ENCODE results near the gene SELENON. TPM values are rescaled to one million over a fixed set of nuclear protein-coding genes. Genes with fewer than 3 reads are reported as not detected.

SELENON gene
- total and polyA plus RNA-seq, 4 donors, result 4.3 to 16.1 (median 9.0) TPM

- no peak for TF ChIP-seq JUND (IDR thresholded peaks at IDR 0.05)
- H3K4me1 ChIP-seq (ENCODE audit: control insufficient read depth in 4 of 4, insufficient read depth in 4 of 4, low read length in 3 of 4), result peaks cover 24 to 32% (median 29%) of the 10 kb centered on the region in 4 donors
Observed at GRCh38 chr1:25774206-25774803, 25.7 kb upstream of the SELENON start.

DNA sequence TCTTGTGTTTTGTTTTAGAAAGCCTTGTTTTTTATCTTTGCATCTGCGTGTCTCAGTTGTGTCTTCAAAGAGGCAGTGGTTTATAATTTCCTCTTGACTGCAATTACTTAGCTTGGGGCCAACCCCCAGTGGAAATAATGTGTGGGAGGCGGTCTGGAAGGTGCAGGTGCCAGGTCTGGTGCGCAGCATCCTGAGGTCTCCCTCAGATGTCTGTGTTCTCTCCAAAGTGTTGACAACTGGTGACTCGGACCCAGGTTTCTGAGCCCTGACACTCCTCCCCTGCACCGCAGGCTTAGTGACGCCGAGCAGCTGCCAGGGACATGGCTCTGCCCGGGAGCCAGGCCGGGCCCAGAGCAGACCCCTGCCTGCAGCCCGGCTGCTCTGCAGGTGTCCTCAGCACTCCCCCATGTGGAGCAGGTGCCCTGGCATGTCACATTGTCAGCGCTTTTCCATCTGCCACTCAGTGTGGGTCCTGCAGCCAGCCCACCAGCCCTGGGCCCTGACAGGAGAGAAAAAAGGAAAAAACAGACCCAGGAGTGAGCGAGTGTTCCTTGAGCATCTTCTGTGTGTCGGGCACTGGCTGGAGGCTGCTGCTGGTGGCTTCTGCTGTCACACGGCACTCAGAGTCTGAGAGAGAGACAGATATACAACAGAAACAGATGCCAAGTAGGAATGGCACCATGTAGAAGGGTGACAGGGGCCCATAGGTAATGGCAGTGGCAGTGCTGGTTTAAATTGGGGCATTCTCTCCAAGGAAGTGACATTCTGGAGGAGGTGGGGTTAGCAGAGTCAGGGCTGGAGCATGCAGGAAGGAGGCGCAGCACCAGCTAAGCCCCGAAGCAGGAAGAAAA is 24.8 kb upstream of the SELENON start:
- WGBS, result 83% methylated on average over 16 of the region's 16 CpGs
- H3K27me3 ChIP-seq (ENCODE audit: control insufficient read depth in 4 of 4, insufficient read depth in 4 of 4, low read length in 3 of 4), result no peaks in the 10 kb centered on the region
- no peaks in the 10 kb centered on the region for H3K9me3 ChIP-seq (ENCODE audit: control insufficient read depth in 4 of 4, low read length in 3 of 4)
- DNase-seq (ENCODE audit: low spot score), result no peak
- no peak overlapping the region for H3K4me3 ChIP-seq (ENCODE audit: low read depth in 1 of 3, low read length in 3 of 3)
- H3K9ac ChIP-seq (ENCODE audit: low read depth in 1 of 2, low read length in 2 of 2), result no peak overlapping the region
- H3K27ac ChIP-seq (ENCODE audit: low read depth in 1 of 2, low read length in 2 of 2), result no peak overlapping the region
- TF ChIP-seq SP1 (IDR thresholded peaks at IDR 0.05) (no peak), FOXA1 (IDR thresholded peaks at IDR 0.05) (no peak), NR2F2 (IDR thresholded peaks at IDR 0.05) (no peak), CTCF (IDR thresholded peaks at IDR 0.05; ENCODE audit: low read depth, low read length, missing input control) (no peak), ATF3 (IDR thresholded peaks at IDR 0.05) (no peak), GABPA (IDR thresholded peaks at IDR 0.05 in 1 of 2, conservative IDR thresholded peaks at IDR 0.05 in 1 of 2) (no peak), RAD21 (IDR thresholded peaks at IDR 0.05) (no peak), EGR1 (IDR thresholded peaks at IDR 0.05; ENCODE audit: low read depth in 2 of 2) (no peak), HNF4A (conservative IDR thresholded peaks at IDR 0.05) (no peak), FOXA2 (IDR thresholded peaks at IDR 0.05) (no peak), ZBTB33 (IDR thresholded peaks at IDR 0.05) (no peak), REST (IDR thresholded peaks at IDR 0.05) (no peak), HNF4G (IDR thresholded peaks at IDR 0.05) (no peak), RXRA (IDR thresholded peaks at IDR 0.05) (no peak), TAF1 (conservative IDR thresholded peaks at IDR 0.05) (no peak), JUND (IDR thresholded peaks at IDR 0.05) (no peak), YY1 (IDR thresholded peaks at IDR 0.05) (no peak)
- TF ChIP-seq, protein P1, sequence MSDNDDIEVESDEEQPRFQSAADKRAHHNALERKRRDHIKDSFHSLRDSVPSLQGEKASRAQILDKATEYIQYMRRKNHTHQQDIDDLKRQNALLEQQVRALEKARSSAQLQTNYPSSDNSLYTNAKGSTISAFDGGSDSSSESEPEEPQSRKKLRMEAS (IDR thresholded peaks at IDR 0.05), result no peak
- peaks cover 24 to 35% (median 31%) of the 10 kb centered on the region in 4 donors for H3K4me1 ChIP-seq (ENCODE audit: control insufficient read depth in 4 of 4, insufficient read depth in 4 of 4, low read length in 3 of 4)
- peaks cover 0 to 4% (median 0%) of the 10 kb centered on the region in 4 donors for H3K36me3 ChIP-seq (ENCODE audit: control insufficient read depth in 4 of 4, insufficient read depth in 3 of 4, low read depth in 1 of 4, low read length in 3 of 4)

More at GRCh38 chr1:25774206-25774803, 25.7 kb upstream of the SELENON start:
- peaks cover 0 to 4% (median 0%) of the 10 kb centered on the region in 4 donors for H3K36me3 ChIP-seq (ENCODE audit: control insufficient read depth in 4 of 4, insufficient read depth in 3 of 4, low read depth in 1 of 4, low read length in 3 of 4)
- H3K27me3 ChIP-seq (ENCODE audit: control insufficient read depth in 4 of 4, insufficient read depth in 4 of 4, low read length in 3 of 4), result no peaks in the 10 kb centered on the region
- DNase-seq (ENCODE audit: low spot score), result no peak
- H3K27ac ChIP-seq (ENCODE audit: low read depth in 1 of 2, low read length in 2 of 2), result no peak overlapping the region
- H3K9ac ChIP-seq (ENCODE audit: low read depth in 1 of 2, low read length in 2 of 2), result no peak overlapping the region
- 76% methylated on average over 13 of the region's 13 CpGs for WGBS
- H3K4me3 ChIP-seq (ENCODE audit: low read depth in 1 of 3, low read length in 3 of 3), result no peak overlapping the region
- no peaks in the 10 kb centered on the region for H3K9me3 ChIP-seq (ENCODE audit: control insufficient read depth in 4 of 4, low read length in 3 of 4)

Measured in liver (tissue), 9 donors.